ENCODE data around the gene GGT7. TPM values are rescaled to one million over a fixed set of nuclear protein-coding genes. Genes with fewer than 3 reads are reported as not detected.

Gene GGT7
- total and polyA plus RNA-seq, 8 donors = 12.1 to 30.3 (median 15.7) TPM

DNA sequence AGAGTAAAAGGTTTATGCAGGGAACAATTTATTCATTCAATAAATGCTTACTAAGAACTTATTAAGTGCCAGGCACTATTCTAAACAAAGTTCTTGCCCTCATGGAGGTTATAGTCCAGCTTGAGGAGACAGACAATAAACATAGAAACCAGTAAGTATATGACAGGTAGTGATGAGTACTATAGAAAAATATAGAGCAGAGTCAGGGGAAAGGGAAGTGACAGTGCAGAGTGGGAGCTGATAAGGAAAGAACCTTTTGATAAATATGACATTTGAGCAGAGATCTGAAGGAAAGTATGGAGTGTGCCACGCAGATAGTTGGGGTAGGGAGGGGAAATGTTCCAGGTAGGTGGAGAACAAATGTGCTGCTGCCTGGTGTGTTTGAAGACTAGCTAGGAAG, 15.8 kb upstream of the GGT7 start:
- DNase-seq (no peak), ATAC-seq (no peak), FAIRE-seq (no peak)
- Histone ChIP-seq H3K27ac (no peak overlapping the region), H3K4me3 (no peak overlapping the region), H3K9me3 (no peaks in the 10 kb centered on the region), H3K27me3 (no peaks in the 10 kb centered on the region), H3K36me3 (peaks cover 0 to 6% (median 4%) of the 10 kb centered on the region in 3 donors), H3K4me1 (peaks cover 4 to 15% (median 10%) of the 10 kb centered on the region in 3 donors)
- 45 to 58% methylated on average over 1 of the region's 1 CpG for WGBS, 2 donors
- TF ChIP-seq, protein P1, sequence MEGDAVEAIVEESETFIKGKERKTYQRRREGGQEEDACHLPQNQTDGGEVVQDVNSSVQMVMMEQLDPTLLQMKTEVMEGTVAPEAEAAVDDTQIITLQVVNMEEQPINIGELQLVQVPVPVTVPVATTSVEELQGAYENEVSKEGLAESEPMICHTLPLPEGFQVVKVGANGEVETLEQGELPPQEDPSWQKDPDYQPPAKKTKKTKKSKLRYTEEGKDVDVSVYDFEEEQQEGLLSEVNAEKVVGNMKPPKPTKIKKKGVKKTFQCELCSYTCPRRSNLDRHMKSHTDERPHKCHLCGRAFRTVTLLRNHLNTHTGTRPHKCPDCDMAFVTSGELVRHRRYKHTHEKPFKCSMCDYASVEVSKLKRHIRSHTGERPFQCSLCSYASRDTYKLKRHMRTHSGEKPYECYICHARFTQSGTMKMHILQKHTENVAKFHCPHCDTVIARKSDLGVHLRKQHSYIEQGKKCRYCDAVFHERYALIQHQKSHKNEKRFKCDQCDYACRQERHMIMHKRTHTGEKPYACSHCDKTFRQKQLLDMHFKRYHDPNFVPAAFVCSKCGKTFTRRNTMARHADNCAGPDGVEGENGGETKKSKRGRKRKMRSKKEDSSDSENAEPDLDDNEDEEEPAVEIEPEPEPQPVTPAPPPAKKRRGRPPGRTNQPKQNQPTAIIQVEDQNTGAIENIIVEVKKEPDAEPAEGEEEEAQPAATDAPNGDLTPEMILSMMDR (IDR thresholded peaks at IDR 0.05) = no peak
- intact Hi-C loops (cut with DNase I) = no loop called here

DNA sequence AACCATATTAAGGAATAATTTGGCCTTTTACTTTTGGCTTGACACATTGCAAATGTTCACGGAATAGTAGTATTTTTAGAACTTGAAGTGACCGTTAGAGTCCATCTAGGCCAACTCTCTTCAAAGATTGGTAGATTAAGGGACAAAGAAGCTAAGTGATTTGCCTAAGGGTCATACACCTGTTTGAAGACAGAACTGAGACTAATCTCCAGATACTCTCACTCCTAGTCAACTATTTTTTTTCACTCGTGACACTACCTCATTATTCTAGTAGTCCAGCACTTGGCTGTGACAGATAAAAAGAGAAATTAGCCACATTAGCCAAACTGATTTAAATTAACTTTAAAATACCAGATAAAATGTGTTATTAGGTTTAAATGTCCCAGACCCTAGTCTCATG, 14.4 kb upstream of the GGT7 start:
- Histone ChIP-seq H3K9me3 (no peaks in the 10 kb centered on the region), H3K36me3 (peaks cover 0 to 8% (median 4%) of the 10 kb centered on the region in 3 donors), H3K27me3 (no peaks in the 10 kb centered on the region), H3K27ac (no peak overlapping the region), H3K4me3 (no peak overlapping the region), H3K4me1 (peaks cover 4 to 15% (median 10%) of the 10 kb centered on the region in 3 donors)
- TF ChIP-seq, protein P1 (IDR thresholded peaks at IDR 0.05) = no peak
- 45 to 58% methylated on average over 3 of the region's 3 CpGs for whole genome bisulfite sequencing, 2 donors
- FAIRE-seq (no peak), ATAC-seq (no peak), DNase-seq (no peak)
- intact Hi-C loops (cut with DNase I) = no loop called here

DNA sequence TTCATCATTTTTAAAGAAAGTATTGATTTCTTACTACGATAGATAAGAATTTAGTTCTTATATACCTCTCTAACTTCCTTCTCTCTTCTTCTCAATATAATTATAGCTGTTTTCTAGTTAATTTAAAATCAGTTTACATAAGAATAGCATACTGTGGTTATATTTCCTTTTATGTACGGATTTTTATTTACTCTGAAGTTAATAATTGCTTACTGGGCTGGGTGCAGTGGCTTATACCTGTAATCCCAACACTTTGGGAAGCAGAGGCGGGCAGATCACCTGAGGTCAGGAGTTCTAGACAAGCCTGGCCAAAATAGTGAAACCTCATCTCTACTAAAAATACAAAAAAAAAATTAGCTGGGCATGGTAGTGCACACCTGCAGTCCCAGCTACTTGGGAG, 13.5 kb upstream of the GGT7 start:
- peak overlapping the region in 1 of 4 donors; percentile 16 for H3K27ac ChIP-seq
- peaks cover 4 to 10% (median 10%) of the 10 kb centered on the region in 3 donors for H3K4me1 ChIP-seq
- no peaks in the 10 kb centered on the region for H3K9me3 ChIP-seq
- intact Hi-C loops (cut with DNase I) = no loop called here
- DNase-seq = no peak
- no peak overlapping the region for H3K4me3 ChIP-seq
- 30 to 31% methylated on average over 3 of the region's 3 CpGs for WGBS, 2 donors
- H3K36me3 ChIP-seq = peaks cover 0 to 8% (median 4%) of the 10 kb centered on the region in 3 donors
- peak in 3 of 4 donors; percentile 48 to 79 (median 66) for ATAC-seq
- TF ChIP-seq, protein P1 (IDR thresholded peaks at IDR 0.05) = no peak
- H3K27me3 ChIP-seq = no peaks in the 10 kb centered on the region
- FAIRE-seq = no peak

DNA sequence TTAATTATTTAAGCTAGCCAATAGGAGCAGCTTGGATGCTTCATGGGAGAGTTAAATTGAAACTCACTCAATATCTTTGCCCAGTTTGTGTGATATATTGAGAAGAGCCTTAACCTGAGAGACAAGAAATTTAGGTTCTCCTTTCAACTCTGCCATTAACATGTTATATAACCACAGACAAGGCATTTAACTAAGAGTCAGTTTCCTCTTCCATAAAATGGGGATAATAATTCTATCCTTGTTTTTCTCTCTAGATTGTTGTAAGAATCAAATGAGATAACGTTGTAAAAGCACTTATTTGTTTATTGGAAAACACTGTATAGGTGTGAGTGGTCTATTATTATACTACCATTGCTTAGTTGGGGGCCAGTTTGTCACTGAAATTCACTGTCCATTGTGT, 11.6 kb upstream of the GGT7 start:
- Histone ChIP-seq H3K36me3 (peaks cover 0 to 8% (median 4%) of the 10 kb centered on the region in 3 donors), H3K4me3 (no peak overlapping the region), H3K27ac (no peak overlapping the region), H3K9me3 (no peaks in the 10 kb centered on the region), H3K4me1 (peaks cover 4 to 10% (median 10%) of the 10 kb centered on the region in 3 donors), H3K27me3 (no peaks in the 10 kb centered on the region)
- intact Hi-C loops (cut with DNase I) = no loop called here
- FAIRE-seq (no peak), DNase-seq (no peak), ATAC-seq (no peak)
- 55 to 75% methylated on average over 1 of the region's 1 CpG for WGBS, 2 donors
- TF ChIP-seq, protein P1 (IDR thresholded peaks at IDR 0.05) = no peak

DNA sequence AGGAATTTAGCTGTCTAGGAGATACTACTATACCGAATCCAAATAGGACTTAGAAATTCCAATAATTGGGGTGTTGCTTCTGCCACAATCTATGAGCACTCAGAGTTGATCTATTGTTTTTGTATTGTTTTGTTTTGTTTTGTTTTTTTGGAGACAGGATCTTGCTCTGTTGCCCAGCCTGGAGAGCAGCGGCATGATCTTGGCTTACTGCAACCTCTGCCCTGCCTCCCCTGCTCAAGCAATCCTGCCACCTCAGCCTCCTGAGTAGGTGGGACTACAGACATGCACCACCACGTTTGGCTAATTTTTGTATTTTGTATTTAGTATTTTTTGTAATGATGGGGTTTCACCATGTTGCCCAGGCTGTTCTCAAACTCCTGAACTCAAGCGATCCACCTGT, 11.2 kb upstream of the GGT7 start:
- 84 to 90% methylated on average over 4 of the region's 4 CpGs for WGBS, 2 donors
- Histone ChIP-seq H3K4me1 (peaks cover 4 to 10% (median 10%) of the 10 kb centered on the region in 3 donors), H3K9me3 (no peaks in the 10 kb centered on the region), H3K4me3 (no peak overlapping the region), H3K27ac (no peak overlapping the region), H3K27me3 (no peaks in the 10 kb centered on the region), H3K36me3 (peaks cover 0 to 8% (median 4%) of the 10 kb centered on the region in 3 donors)
- FAIRE-seq (no peak), ATAC-seq (no peak), DNase-seq (no peak)
- TF ChIP-seq, protein P1 (IDR thresholded peaks at IDR 0.05) = no peak
- intact Hi-C loops (cut with DNase I) = no loop called here

Data from pancreas (tissue), 10 donors.